NCI-H345 treated with DMSO at 0.1 percent for 48 hours (cell line): ENCODE data around the gene CDC5L.
"Not testable (repeated sequence)": the region's sequence is repeated elsewhere in the genome, so short reads cannot be mapped to it uniquely, and the experiment has no call there.

Source experiments
- DNase-seq: peaks from one replicate; lab custom pipeline; 2025; ENCODE audit not compliant: unreplicated experiment; lab: John Stamatoyannopoulos, UW

Gene CDC5L

DNA sequence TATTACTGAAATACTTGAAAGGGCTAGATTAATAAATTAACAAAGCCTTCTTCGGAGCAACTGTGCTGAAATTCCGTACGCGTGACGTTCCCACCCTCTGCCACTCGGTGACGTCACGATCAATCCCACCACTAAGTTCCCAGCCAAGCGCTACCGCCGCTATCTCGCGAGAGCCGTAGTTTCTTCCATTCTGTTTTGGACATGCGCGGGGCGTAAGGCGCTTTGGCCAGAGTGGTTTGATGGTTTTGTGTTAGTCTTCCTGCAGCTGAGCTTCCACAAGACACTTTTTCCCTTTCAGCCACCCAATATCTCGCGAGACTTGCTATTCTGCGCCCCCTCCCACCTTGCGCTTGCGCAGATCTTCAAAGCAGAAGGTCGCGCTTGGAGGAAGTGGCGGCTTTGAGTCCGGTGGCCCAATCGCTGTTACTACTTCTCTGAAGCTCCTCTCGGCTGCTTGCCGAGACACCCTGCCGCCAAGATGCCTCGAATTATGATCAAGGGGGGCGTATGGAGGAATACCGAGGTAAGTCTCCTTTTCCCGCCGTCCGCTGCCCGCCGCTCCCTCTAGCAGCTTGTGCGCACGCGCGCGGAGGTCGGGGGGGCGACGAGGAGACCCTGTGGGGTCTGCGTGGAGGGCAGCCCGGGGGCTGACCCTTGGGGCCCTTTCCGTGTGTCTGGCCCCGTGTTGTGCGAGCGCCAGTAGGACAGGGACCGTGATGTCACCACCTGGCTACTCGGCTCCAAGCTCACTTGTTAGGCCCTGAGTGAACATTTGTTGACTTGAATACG is at the start of gene CDC5L:
TSS of gene CDC5L (plus strand) at position 361 of the 789 bp plus-strand sequence. CDS start at position 479, 118 bp downstream.
- peak; percentile 95 for DNase-seq

DNA sequence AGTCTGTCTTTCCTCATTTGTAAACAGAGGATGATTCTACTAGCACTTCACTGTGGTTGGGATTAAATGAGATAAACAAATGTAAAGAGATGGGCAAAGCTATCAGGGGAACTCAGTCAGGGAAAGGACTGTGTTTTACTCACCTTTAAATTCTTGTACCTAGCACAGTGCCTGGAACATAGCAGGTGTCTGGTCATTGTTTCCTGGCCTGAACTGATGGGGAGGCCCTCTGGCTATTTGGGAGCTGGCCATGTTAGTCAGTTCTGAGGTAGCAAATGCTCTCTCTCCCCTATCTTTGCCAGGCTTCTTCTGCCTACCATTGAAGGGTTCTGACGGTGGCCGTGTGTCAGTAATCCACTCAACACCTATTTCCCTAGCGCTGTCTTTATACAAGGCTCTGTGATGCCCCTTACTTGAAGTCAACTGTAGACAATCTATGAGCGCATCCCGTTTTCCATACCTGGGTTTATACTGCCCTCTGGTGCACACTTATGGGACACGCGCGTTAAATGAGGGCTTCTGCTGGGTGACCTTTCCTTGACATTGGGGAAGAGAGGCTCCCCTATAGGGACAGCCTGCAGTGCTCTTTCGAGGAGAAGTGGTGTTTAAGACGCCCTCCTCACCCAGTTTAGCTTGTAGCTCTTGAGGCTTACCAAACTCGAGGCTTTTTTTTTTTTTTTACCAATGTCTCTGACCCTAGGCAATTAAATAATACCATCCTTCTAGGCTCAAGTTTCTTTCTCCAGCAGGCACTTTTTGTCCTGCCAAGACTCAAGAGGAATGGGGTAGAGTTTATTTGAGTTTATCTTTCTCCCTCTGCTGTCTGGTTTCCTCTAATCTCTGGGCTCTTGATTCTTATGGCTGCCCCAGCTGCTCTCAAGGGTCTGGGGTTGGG is 49.0 kb upstream of the CDC5L start:
- peak; percentile 27 for DNase-seq

DNA sequence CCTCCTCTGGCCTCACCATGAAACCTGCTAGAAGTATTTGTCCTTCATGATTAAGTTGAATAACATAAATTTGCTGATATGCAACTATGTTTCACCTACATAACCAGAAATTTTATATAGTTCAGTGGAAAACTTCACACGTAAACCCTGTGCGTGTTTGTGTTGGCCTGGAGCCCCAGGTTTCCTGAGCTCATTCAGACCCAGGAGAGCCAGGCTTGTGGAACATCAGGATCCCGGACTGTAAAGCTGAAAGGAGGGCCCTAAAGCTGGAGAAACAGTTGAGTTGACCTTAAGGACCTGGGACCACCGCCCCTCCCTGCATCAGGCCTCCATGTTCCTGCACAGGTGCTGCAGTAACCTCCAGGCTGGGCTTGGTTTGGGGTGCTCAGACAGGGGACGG is 48.2 kb upstream of the CDC5L start:
- no peak for DNase-seq

GRCh38 chr6:44339763-44340625 is 47.5 kb upstream of the CDC5L start:
- no peak for DNase-seq

GRCh38 chr6:44341095-44341890 is 46.2 kb upstream of the CDC5L start:
- no peak for DNase-seq

- no peak for DNase-seq
These were observed 45.5 kb upstream of the CDC5L start for GRCh38 chr6:44342052-44342451.

DNA sequence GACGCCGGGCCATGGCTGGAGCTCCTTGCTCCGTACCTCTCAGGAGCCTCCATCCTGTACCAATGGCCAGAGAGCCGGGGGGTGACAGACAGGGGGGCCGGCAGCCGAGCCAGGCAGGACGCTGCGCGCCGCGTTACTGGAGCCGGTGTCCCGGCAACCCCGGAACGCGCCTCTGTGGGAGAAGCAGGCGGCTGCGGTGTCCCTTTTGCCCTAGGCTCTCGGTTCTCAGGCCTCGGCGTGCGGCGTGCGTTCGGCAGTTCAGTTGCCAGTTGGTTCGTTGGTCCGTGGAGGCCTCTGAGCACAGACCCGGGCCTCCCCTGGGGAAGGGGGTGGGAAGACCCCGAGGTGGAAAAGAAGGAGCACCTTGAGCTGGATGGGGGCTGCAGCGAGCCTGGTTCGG is 45.0 kb upstream of the CDC5L start, which contains the start of gene SPATS1:
TSS of gene SPATS1 (plus strand) at position 162 of the 400 bp plus-strand sequence. CDS start 446 bp downstream, outside the sequence.
- DNase-seq: no peak

DNA sequence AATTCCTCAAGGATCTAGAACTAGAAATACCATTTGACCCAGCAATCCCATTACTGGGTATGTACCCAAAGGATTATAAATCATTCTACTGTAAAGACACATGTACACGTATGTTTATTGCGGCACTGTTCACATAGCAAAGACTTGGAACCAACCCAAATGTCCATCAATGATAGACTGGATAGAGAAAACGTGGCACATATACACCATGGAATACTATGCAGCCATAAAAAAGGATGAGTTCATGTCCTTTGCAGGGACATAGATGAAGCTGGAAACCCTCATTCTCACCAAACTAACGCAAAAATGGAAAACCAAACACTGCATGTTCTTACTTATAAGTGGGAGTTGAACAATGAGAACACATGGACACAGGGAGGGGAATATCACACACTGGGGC is 40.7 kb upstream of the CDC5L start:
- not testable (repeated sequence) for DNase-seq

- DNase-seq: no peak
These were observed 37.4 kb upstream of the CDC5L start for GRCh38 chr6:44349904-44350649.

DNA sequence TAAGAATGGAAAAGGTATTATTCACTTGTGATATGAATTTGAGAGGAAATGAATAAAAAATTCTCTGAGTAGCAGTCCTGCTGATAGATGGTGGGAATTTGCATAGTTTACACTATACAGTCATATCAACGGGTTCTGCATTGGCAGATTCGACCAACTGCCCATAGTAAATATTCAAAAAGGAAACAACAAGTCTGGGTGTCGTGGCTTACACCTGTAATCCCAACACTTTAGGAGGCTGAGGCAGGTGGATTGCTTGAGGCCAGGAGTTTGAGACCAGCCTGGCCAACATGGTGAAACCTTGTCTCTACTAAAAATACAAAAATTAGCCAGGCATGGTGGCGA is 36.9 kb upstream of the CDC5L start:
- not testable (repeated sequence) for DNase-seq

GRCh38 chr6:44352259-44352658 is 35.2 kb upstream of the CDC5L start:
- no peak for DNase-seq

GRCh38 chr6:44353336-44353735 is 34.2 kb upstream of the CDC5L start:
- no peak for DNase-seq

- DNase-seq: no peak
These were observed 31.9 kb upstream of the CDC5L start for GRCh38 chr6:44355640-44356039.

GRCh38 chr6:44356487-44356886 is 31.0 kb upstream of the CDC5L start:
- DNase-seq: no peak

DNA sequence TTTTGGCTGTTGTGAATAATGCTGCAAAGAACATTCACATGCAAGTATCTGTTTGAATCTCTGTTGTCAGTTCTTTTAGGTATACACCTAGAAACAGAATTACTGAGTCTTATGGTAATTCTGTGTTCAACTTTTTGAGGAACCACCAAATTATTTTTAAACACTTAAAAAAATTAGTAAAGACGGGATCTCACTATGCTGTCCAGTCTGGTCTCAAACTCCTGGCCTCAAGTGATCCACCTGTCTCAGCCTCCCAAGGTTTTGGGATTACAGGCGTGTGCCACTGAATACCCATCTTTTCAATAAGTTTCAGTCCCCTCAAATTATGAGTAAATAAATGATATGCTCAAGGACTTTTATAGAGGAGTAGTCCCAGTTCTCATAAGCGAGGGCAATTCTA is 27.5 kb upstream of the CDC5L start:
- DNase-seq: no peak

DNA sequence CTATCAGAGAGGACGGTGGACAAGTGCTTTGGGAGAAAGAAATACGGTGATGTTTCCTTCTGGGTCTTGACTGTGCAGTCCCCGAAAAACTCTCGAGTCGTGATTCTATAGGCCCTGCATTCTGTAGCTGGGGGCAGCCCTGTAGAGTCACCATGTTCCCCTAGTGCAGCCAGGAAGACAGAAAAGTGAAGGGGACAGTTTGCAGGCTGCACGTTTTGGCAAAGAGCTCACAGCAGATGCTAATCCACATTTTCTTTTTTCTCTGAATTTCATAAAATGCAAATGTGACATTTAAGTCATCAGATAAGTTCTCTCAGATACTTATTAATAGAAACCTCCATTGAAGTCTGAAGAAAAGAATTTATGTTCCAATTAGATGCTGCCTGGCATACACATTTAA is 25.6 kb upstream of the CDC5L start:
- DNase-seq: no peak

GRCh38 chr6:44363377-44363926 is 24.1 kb upstream of the CDC5L start:
- no peak for DNase-seq

DNA sequence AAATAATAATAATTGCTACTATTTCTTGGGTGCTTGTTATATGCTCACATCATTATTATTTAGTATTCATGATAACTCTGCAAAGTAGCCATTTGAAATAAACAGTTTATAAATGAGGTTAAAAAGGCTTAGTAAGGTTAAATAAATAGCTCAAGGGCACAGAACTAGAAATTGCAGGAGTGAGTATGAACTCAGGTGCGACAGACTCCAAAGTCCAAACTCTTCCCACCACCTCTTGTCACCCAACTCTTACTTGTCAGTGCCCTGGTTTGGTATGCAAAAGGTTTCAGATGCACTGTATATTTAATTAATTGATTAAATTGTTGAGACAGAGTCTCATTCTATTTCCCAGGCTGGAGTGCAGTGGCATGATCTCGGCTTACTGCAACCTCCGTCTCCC is 20.7 kb upstream of the CDC5L start:
- DNase-seq: no peak

- no peak for DNase-seq
These were observed 19.8 kb upstream of the CDC5L start for GRCh38 chr6:44367681-44368080.
